AG04449 (cell line): ENCODE data around the gene LDLRAD4.

Experiments
- CTCF ChIA-PET: fragments of 350-600 bp; formaldehyde crosslinking; extraction: SDS; loops from one replicate; lab custom pipeline; 2021; ENCODE audit warnings: antibody characterized with exemption; lab: Yijun Ruan, JAX
- POLR2A ChIA-PET: fragments of 400-600, 350-600 bp; formaldehyde crosslinking; extraction: SDS; loops from one replicate; lab custom pipeline; 2020; ENCODE audit warnings: antibody characterized with exemption, inconsistent platforms; lab: Yijun Ruan, JAX
- DNase-seq: peaks from one replicate; pipeline ENCODE4 v3.0.0-alpha.2; 2010; ENCODE audit warnings: low read depth, low spot score
- H3K4me3 ChIP-seq: 2 replicates; pipeline ENCODE4 v1.5.1; 2011; ENCODE audit warnings: low read depth, mild to moderate bottlenecking, control low read depth, low read length
- TF ChIP-seq, protein P1 (sequence below): IDR thresholded peaks from one replicate; pipeline ENCODE4 v1.5.1; 2011; ENCODE audit warnings: mild to moderate bottlenecking, moderate library complexity, low read length, control low read depth, inconsistent platforms; ENCODE audit not compliant: insufficient read depth; ENCODE audit errors: missing control alignments

LDLRAD4 gene

DNA sequence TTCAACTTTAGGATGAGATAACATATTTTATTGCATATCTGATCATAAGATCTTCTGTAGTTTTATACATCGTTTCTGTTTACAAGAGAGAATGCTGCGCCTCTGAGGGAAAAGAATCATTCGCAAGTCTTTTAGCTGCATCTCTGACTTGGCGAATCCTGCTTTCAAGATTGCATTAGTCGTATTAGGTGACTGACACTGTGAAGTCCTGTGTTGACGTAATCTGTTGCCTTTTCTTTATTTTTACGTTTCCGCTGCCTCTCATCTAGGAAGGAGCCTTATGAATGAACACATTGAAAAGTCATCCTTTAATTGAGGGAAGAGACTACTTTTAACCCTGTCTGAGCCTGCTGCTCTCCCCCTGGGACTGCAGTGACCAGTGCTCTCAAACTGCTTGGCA lies 101.5 kb downstream of the LDLRAD4 start:
- no peak overlapping the region for H3K4me3 ChIP-seq
- no peak for DNase-seq
- ChIA-PET POLR2A (no interaction called here), CTCF (no interaction called here)
- TF ChIP-seq, protein P1, sequence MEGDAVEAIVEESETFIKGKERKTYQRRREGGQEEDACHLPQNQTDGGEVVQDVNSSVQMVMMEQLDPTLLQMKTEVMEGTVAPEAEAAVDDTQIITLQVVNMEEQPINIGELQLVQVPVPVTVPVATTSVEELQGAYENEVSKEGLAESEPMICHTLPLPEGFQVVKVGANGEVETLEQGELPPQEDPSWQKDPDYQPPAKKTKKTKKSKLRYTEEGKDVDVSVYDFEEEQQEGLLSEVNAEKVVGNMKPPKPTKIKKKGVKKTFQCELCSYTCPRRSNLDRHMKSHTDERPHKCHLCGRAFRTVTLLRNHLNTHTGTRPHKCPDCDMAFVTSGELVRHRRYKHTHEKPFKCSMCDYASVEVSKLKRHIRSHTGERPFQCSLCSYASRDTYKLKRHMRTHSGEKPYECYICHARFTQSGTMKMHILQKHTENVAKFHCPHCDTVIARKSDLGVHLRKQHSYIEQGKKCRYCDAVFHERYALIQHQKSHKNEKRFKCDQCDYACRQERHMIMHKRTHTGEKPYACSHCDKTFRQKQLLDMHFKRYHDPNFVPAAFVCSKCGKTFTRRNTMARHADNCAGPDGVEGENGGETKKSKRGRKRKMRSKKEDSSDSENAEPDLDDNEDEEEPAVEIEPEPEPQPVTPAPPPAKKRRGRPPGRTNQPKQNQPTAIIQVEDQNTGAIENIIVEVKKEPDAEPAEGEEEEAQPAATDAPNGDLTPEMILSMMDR = no peak

DNA sequence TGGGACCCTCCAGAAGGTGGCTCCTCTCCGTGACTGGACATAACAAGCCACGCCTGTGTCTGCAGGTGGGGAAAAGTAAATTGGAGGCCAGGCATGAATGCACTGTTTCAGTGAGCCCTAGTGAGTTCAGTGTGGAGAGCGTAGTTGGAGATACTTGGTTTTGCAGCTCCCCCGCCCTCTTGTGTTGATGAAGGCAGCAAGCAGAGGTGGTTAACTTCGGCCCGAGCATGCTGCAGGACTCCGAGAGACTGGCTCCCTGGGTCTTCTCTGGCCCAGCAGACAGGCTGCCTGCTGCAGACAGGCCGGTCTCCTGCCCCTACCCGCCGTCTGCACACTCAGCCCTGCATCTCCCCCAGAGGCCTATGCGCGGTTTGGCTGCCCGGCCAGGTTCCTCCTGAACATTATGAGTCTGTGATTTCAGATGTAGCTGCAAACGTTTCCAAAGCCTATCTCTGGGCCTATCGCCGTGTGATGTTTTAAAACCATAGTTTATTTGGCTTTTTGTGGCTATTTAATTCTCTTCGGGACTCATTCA lies 102.4 kb downstream of the LDLRAD4 start:
- POLR2A ChIA-PET = no interaction called here
- H3K4me3 ChIP-seq = no peak overlapping the region
- DNase-seq = no peak
- CTCF ChIA-PET = no interaction called here
- TF ChIP-seq, protein P1 = no peak

- POLR2A ChIA-PET = no interaction called here
- TF ChIP-seq, protein P1 = no peak
- DNase-seq = no peak
- H3K4me3 ChIP-seq = no peak overlapping the region
- CTCF ChIA-PET = no interaction called here
These were observed 103.4 kb downstream of the LDLRAD4 start for GRCh38 chr18:13321923-13322322.

DNA sequence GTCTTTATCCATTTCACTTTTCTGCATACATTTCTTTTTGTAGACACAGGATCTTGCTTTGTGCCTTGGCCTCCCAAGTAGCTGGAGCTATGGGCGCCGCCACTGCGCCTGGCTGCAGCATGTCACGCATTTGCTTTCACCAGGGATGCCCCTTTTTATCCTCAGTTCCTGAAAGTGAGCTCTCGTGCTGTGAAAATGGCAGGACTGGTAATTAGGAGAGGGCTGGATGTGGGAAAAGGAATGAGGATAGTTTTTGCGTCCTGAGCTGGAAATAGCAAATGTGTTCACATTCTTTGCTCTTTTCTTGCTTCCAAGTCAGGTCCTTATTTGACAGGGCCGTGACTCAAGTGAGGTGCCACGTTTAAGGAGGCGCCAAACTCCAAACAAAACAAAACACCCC lies 104.6 kb downstream of the LDLRAD4 start:
- DNase-seq = no peak
- CTCF ChIA-PET = no interaction called here
- TF ChIP-seq, protein P1 = no peak
- no peak overlapping the region for H3K4me3 ChIP-seq
- POLR2A ChIA-PET = no interaction called here

GRCh38 chr18:13324880-13325279 lies 106.3 kb downstream of the LDLRAD4 start:
- no peak overlapping the region for H3K4me3 ChIP-seq
- ChIA-PET POLR2A (no interaction called here), CTCF (no interaction called here)
- no peak for DNase-seq
- TF ChIP-seq, protein P1 = no peak

DNA sequence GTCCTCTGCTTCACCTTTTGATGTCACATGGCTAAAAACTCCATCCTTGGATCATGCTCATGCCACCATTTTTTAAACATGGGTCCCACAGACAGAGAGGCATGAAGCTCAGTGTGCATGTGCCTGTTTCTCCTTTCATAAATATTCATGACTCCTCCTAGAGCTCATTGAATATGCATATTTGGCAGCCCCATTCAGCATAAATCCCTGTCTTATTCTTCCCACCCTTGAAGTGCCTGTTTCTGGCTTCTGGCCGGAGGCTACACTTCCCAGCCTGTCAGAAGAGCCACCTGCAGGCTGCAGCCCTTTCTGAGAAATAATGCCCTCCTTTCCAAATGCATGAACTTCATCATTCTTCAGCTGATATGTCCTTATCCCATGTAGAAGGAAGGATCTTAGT lies 109.7 kb downstream of the LDLRAD4 start:
- TF ChIP-seq, protein P1 = no peak
- ChIA-PET CTCF (no interaction called here), POLR2A (no interaction called here)
- no peak for DNase-seq
- H3K4me3 ChIP-seq = no peak overlapping the region
